Heart left ventricle (tissue), 16 donors: Measurements from ENCODE around the gene ANAPC2. TPM values are rescaled to one million over a fixed set of nuclear protein-coding genes. Genes with fewer than 3 reads are reported as not detected.
"Not testable (repeated sequence)": the region's sequence is repeated elsewhere in the genome, so short reads cannot be mapped to it uniquely, and the experiment has no call there.

Source experiments
- ATAC-seq, 4 donors: fragments of 200-7000 bp; cut with Tn5 transposase; one replicate each; pipeline ENCODE4 v1.9.1; 2020 to 2022; ENCODE audit warnings: moderate library complexity in 4 of 4, mild to moderate bottlenecking in 3 of 4, moderate number of reproducible peaks in 1 of 4
- DNase-seq, 5 donors: peaks; one replicate each; pipeline ENCODE4 v3.0.0-alpha.2; 2020
- H3K27ac ChIP-seq, 12 donors: fragments of 200-600 bp; sonication (generic) in 4 of 12; one replicate each; pipeline versions ENCODE4 v1.5.0 to v1.8.0; 2016 to 2022; ENCODE audit warnings: mild to moderate bottlenecking in 2 of 12
- H3K27me3 ChIP-seq, 9 donors: fragments of 200-600 bp; sonication (generic) in 2 of 9; one replicate each; pipeline versions ENCODE4 v1.5.1 to v1.8.0; 2016 to 2022; ENCODE audit warnings: mild to moderate bottlenecking in 3 of 9
- H3K36me3 ChIP-seq, 9 donors: fragments of 200-600 bp; sonication (generic) in 2 of 9; one replicate each; pipeline versions ENCODE4 v1.5.0 to v1.8.0; 2018 to 2022; ENCODE audit warnings: mild to moderate bottlenecking in 2 of 9
- H3K4me1 ChIP-seq, 12 donors: fragments of 200-600 bp; sonication (generic) in 4 of 12; one replicate each; pipeline versions ENCODE4 v1.5.0 to v1.8.0; 2016 to 2022; ENCODE audit warnings: mild to moderate bottlenecking in 3 of 12
- H3K4me3 ChIP-seq, 12 donors: fragments of 200-600 bp; sonication (generic) in 4 of 12; one replicate each; pipeline versions ENCODE4 v1.5.0 to v1.8.0; 2017 to 2022; ENCODE audit warnings: mild to moderate bottlenecking in 9 of 12, moderate library complexity in 4 of 12
- H3K9me3 ChIP-seq, 12 donors: fragments of 200-600 bp; sonication (generic) in 4 of 12; one replicate each; pipeline versions ENCODE4 v1.5.0 to v1.8.0; 2016 to 2022; ENCODE audit warnings: mild to moderate bottlenecking in 1 of 12
- CTCF ChIP-seq, 12 donors: fragments of 200-600 bp; sonication (generic) in 4 of 12; IDR thresholded peaks; one replicate each; pipeline versions ENCODE4 v1.5.0 to v1.8.0; 2018 to 2022; ENCODE audit warnings: antibody characterized with exemption in 12 of 12, mild to moderate bottlenecking in 5 of 12
- POLR2A ChIP-seq, 2 donors: fragments of 450-650 bp; IDR thresholded peaks; one replicate each; pipeline ENCODE4 v1.6.1; 2017; ENCODE audit warnings: antibody characterized with exemption in 2 of 2, mild to moderate bottlenecking in 2 of 2, moderate library complexity in 2 of 2
- WGBS, 4 donors: extraction: QIAGEN DNeasy Blood & Tissue Kit in 2 of 4; methylation state at CpG; one replicate each; pipeline versions ENCODE4 v1.1.5 to v1.1.7; 2013 to 2018; 5-methylcytosine and 5-hydroxymethylcytosine counted together
- intact Hi-C, 10 donors: fragments of 100-400 bp; cut with DNase I; formaldehyde crosslinking; loops; one replicate each; pipeline versions ENCODE4 v1.11.1 to v1.14.2; 2022
- polyA plus RNA-seq, 2 donors: library from polyadenylated mRNA; stranded (reverse); fragments of 200-250 nt; gene quantifications; one replicate each; pipeline ENCODE4 v1.2.3, GENCODE V29; 2013
- total RNA-seq, 9 donors: library from RNA; depleted of rRNA in 2 of 9; stranded (reverse); fragments of >200 nt in 2 of 9; fragmentation: NEBNext Ultra II Directional in 3 of 9; extraction: Animal tissue kit (Norgen Biotek cat#: 25700) in 3 of 9; gene quantifications; one replicate each; pipeline versions ENCODE4 v1.1.0 to v1.2.4, GENCODE V29; 2016 to 2023
- donor health status: ischemic (EF 13 %, LVEDD 7.1; RV severe dilation, severe dysfunction).
- donor health status: healthy with polysubstance abuse.
- donor health status: DM: no; HTN: yes; CAD: no.
- donor health status: DM: no; HTN: no; CAD: no.
- donor health status: ischemic (EF 25% LVEDD 6.9; RV normal size, moderate dysfunction).
- donor health status: ischemic (EF 25% LVEDD 5.7; RV mildly dilated, moderate dysfunction).
- donor health status: healthy.
- donor health status: DM: yes; HTN: yes; CAD: no.
- donor health status: ischemic (EF 35%, LVEDD 5.7; RV mildly dilated, moderate dysfunction).
- donor health status: nonischemic (EF 11% LVEDD 7.7; RV severe dilation, severe dysfunction).
- donor health status: DM: yes; HTN: yes; CAD: no.
- donor health status: PGD.
- donor health status: ischemic (EF 29% LVEDD 5.4; RV normal size, mild dysfunction).
- donor health status: nonischemic (EF 23%, LVEDD 6.1; RV moderate dilation, normal function).

The ANAPC2 gene
- total and polyA plus RNA-seq, 11 donors, result 14.3 to 35.9 (median 28.9) TPM

GRCh38 chr9:137138058-137138721 is 50.2 kb downstream of the ANAPC2 start:
- peaks cover 18 to 96% (median 75%) of the 10 kb centered on the region in 9 donors for H3K27me3 ChIP-seq
- 1 to 11% (median 7%) methylated on average over 12 to 25 of the region's 25 CpGs for whole genome bisulfite sequencing, 4 donors

GRCh38 chr9:137136881-137137607 is 51.3 kb downstream of the ANAPC2 start:
- no peak for DNase-seq
- Histone ChIP-seq H3K27ac (no peak overlapping the region), H3K4me3 (no peak overlapping the region), H3K36me3 (no peaks in the 10 kb centered on the region), H3K9me3 (no peaks in the 10 kb centered on the region), H3K27me3 (peaks cover 17 to 90% (median 64%) of the 10 kb centered on the region in 9 donors), H3K4me1 (peaks cover 0 to 14% (median 1%) of the 10 kb centered on the region in 12 donors)
- ATAC-seq, result no peak
- TF ChIP-seq CTCF (IDR thresholded peaks at IDR 0.05), result no peak
- no peak for TF ChIP-seq POLR2A (IDR thresholded peaks at IDR 0.05)
- WGBS, 4 donors, result 71 to 72% (median 71%) methylated on average over 20 to 23 of the region's 23 CpGs
- intact Hi-C loops, result loop anchor here in 1 of 10 donors (5.0 kb wide), 1 partner anchor 50 kb away; the partner anchor contains the start of genes ANAPC2 and SSNA1

More at GRCh38 chr9:137138058-137138721, 50.2 kb downstream of the ANAPC2 start:
- Histone ChIP-seq H3K36me3 (no peaks in the 10 kb centered on the region), H3K4me3 (no peak overlapping the region), H3K27ac (no peak overlapping the region), H3K9me3 (no peaks in the 10 kb centered on the region), H3K4me1 (peaks cover 0 to 14% (median 1%) of the 10 kb centered on the region in 12 donors)
- TF ChIP-seq POLR2A (IDR thresholded peaks at IDR 0.05) (no peak), CTCF (IDR thresholded peaks at IDR 0.05) (no peak)
- ATAC-seq (no peak), DNase-seq (no peak)
- intact Hi-C loops, result loop anchor here in 1 of 10 donors (5.0 kb wide), 1 partner anchor 49 kb away; the partner anchor contains the start of genes ANAPC2 and SSNA1

GRCh38 chr9:137136261-137136880 is 52.0 kb downstream of the ANAPC2 start:
- H3K9me3 ChIP-seq, result no peaks in the 10 kb centered on the region
- 25 to 33% (median 31%) methylated on average over 16 to 27 of the region's 27 CpGs for WGBS, 4 donors
- peaks cover 15 to 83% (median 57%) of the 10 kb centered on the region in 9 donors for H3K27me3 ChIP-seq
- intact Hi-C loops, result loop anchor here in 1 of 10 donors (5.0 kb wide), 1 partner anchor 51 kb away; the partner anchor contains the start of genes ANAPC2 and SSNA1
- ATAC-seq, result no peak
- H3K36me3 ChIP-seq, result no peaks in the 10 kb centered on the region
- H3K27ac ChIP-seq, result no peak overlapping the region
- H3K4me1 ChIP-seq, result peaks cover 0 to 14% (median 1%) of the 10 kb centered on the region in 12 donors
- TF ChIP-seq POLR2A (IDR thresholded peaks at IDR 0.05) (no peak), CTCF (IDR thresholded peaks at IDR 0.05) (no peak)
- no peak overlapping the region for H3K4me3 ChIP-seq
- no peak for DNase-seq

GRCh38 chr9:137135154-137135553 is 53.2 kb downstream of the ANAPC2 start:
- Histone ChIP-seq H3K4me1 (peaks cover 0 to 17% (median 3%) of the 10 kb centered on the region in 12 donors), H3K27me3 (peaks cover 15 to 71% (median 51%) of the 10 kb centered on the region in 9 donors)
- WGBS, 4 donors, result 74 to 83% (median 81%) methylated on average over 9 of the region's 9 CpGs
- not testable (repeated sequence) for H3K36me3 ChIP-seq, ATAC-seq, H3K9me3 ChIP-seq, DNase-seq, H3K4me3 ChIP-seq, H3K27ac ChIP-seq
- intact Hi-C loops, result loop anchor here in 1 of 10 donors (5.0 kb wide), 1 partner anchor 52 kb away; the partner anchor contains the start of genes ANAPC2 and SSNA1
